Ovary (tissue), 3 donors: ENCODE results near the gene DEPDC5.

Experiments
- POLR2A ChIP-seq: fragments of 450-650 bp; IDR thresholded peaks from one replicate; pipeline ENCODE4 v1.6.1; 2017; ENCODE audit warnings: antibody characterized with exemption, mild to moderate bottlenecking, moderate library complexity
- TF ChIP-seq, protein P1 (sequence below), 3 donors: fragments of 450-650 bp in 2 of 3; fragments of 200-600 bp in 1 of 3; IDR thresholded peaks; one replicate each; pipeline versions ENCODE4 v1.5.1 to v1.8.0; 2016 to 2022; ENCODE audit warnings: antibody characterized with exemption in 3 of 3, mild to moderate bottlenecking in 1 of 3
- donor health status: DM: no; HTN: no; CAD: no.

DNA sequence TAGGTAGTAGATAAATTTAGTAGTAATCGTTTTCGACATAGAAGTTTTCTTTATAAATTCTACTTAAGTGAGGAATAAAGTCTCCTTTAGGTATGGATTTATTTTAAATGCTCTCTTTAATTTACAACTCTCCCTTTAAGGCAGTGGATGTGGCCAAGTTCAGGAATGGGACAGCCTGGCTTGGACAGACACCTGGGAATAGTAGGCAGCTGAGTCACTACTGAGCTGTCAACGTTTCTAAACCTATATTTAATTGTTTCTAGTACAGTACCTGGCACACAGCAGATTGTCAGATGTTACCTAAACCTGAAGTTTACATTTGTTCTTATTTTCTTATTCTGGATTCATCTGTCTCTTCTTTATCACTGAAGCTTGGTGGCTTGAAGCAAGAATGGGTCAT is 85.1 kb downstream of the DEPDC5 start:
- TF ChIP-seq, protein P1, sequence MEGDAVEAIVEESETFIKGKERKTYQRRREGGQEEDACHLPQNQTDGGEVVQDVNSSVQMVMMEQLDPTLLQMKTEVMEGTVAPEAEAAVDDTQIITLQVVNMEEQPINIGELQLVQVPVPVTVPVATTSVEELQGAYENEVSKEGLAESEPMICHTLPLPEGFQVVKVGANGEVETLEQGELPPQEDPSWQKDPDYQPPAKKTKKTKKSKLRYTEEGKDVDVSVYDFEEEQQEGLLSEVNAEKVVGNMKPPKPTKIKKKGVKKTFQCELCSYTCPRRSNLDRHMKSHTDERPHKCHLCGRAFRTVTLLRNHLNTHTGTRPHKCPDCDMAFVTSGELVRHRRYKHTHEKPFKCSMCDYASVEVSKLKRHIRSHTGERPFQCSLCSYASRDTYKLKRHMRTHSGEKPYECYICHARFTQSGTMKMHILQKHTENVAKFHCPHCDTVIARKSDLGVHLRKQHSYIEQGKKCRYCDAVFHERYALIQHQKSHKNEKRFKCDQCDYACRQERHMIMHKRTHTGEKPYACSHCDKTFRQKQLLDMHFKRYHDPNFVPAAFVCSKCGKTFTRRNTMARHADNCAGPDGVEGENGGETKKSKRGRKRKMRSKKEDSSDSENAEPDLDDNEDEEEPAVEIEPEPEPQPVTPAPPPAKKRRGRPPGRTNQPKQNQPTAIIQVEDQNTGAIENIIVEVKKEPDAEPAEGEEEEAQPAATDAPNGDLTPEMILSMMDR (IDR thresholded peaks at IDR 0.05) = no peak
- TF ChIP-seq POLR2A = no peak
